CD4-positive, alpha-beta T cell (primary cell): Measurements from ENCODE around the gene CD4. TPM values are rescaled to one million over a fixed set of nuclear protein-coding genes. Genes with fewer than 3 reads are reported as not detected.

ENCODE experiments used
- ATAC-seq: fragments of 200-7000 bp; cut with Tn5 transposase; one replicate; pipeline ENCODE4 v1.10.0; 2022; ENCODE audit warnings: mild to moderate bottlenecking; ENCODE audit not compliant: poor library complexity
- CTCF ChIA-PET: fragments of 350-600 bp; sonication (Branson Sonifier 250); formaldehyde crosslinking; loops from one replicate; lab custom pipeline; 2021; ENCODE audit warnings: antibody characterized with exemption, inconsistent platforms; lab: Charles Lee
- POLR2A ChIA-PET: fragments of 350-600 bp; sonication (Branson Sonifier 250); formaldehyde crosslinking; loops from one replicate; lab custom pipeline; 2021; ENCODE audit warnings: antibody characterized with exemption, inconsistent platforms; lab: Charles Lee
- DNase-seq, 14 experiments: peaks; one replicate each; pipeline ENCODE4 v3.0.0-alpha.2; 2013 to 2020; ENCODE audit warnings: mixed read lengths in 2 of 14
- H3K27ac ChIP-seq, 2 donors: one replicate each; pipeline versions ENCODE4 v1.5.1 to v1.7.0; 2013; ENCODE audit warnings: low read length in 2 of 2, low read depth in 1 of 2, mild to moderate bottlenecking in 1 of 2
- H3K27me3 ChIP-seq, 2 experiments: 1 replicate in 1 of 2; 2 replicates in 1 of 2; pipeline versions ENCODE4 v1.6.1 to v1.7.0; 2013; ENCODE audit warnings: low read length in 2 of 2, control low read depth in 1 of 2, mild to moderate bottlenecking in 1 of 2, moderate library complexity in 1 of 2; ENCODE audit not compliant: insufficient read depth in 2 of 2, control insufficient read depth in 1 of 2
- H3K36me3 ChIP-seq: one replicate; pipeline ENCODE4 v1.6.1; 2013; ENCODE audit warnings: low read length, control low read depth; ENCODE audit not compliant: insufficient read depth
- H3K4me1 ChIP-seq: one replicate; pipeline ENCODE4 v1.6.1; 2013; ENCODE audit warnings: low read length, control low read depth; ENCODE audit not compliant: insufficient read depth
- H3K4me3 ChIP-seq: one replicate; pipeline ENCODE4 v1.5.1; 2013; ENCODE audit warnings: mild to moderate bottlenecking, low read length, moderate library complexity
- H3K9me3 ChIP-seq, 2 experiments: 1 replicate in 1 of 2; 2 replicates in 1 of 2; pipeline versions ENCODE4 v1.6.1 to v1.7.0; 2013; ENCODE audit warnings: low read length in 2 of 2, mild to moderate bottlenecking in 2 of 2, control low read depth in 1 of 2, moderate library complexity in 1 of 2; ENCODE audit not compliant: control insufficient read depth in 1 of 2, insufficient read depth in 1 of 2
- H3K27ac Mint-ChIP-seq: one replicate; pipeline ENCODE4 v1.8.0; 2020; ENCODE audit warnings: mixed read lengths
- H3K27me3 Mint-ChIP-seq: one replicate; pipeline ENCODE4 v1.8.0; 2021; ENCODE audit warnings: mixed read lengths
- H3K36me3 Mint-ChIP-seq: one replicate; pipeline ENCODE4 v1.8.0; 2021; ENCODE audit warnings: low read depth, mixed read lengths
- H3K4me1 Mint-ChIP-seq: one replicate; pipeline ENCODE4 v1.8.0; 2021; ENCODE audit warnings: low read depth, mixed read lengths
- H3K4me3 Mint-ChIP-seq: one replicate; pipeline ENCODE4 v1.8.0; 2020; ENCODE audit warnings: mild to moderate bottlenecking, mixed read lengths
- H3K9me3 Mint-ChIP-seq: one replicate; pipeline ENCODE4 v1.8.0; 2020; ENCODE audit warnings: mixed read lengths
- intact Hi-C, 2 experiments: fragments of 100-400 bp; cut with DNase I in 1 of 2; cut with micrococcal nuclease in 1 of 2; formaldehyde crosslinking; loops; one replicate each; pipeline versions ENCODE4 v1.15.1 to v1.9.0; 2023 to 2025; cut with DNase I, micrococcal nuclease
- total RNA-seq, 174 experiments: library from RNA in 2 of 174; stranded (reverse) in 2 of 174; gene quantifications; one replicate each; pipeline ENCODE4 v1.2.3 and lab custom pipeline; 2021 to 2026
- TF ChIP-seq, protein P1 (sequence below): fragments of 200-600 bp; IDR thresholded peaks from one replicate; pipeline ENCODE4 v1.8.0; 2022; ENCODE audit warnings: antibody characterized with exemption, mild to moderate bottlenecking

The CD4 gene
- total RNA-seq, 2 experiments from 2014 or later, result 134 to 136 TPM

GRCh38 chr12:6771091-6771495 is 18.2 kb upstream of the CD4 start:
- intact Hi-C loops, result no loop called here
- Mint-ChIP-seq H3K4me1 (peaks cover 64% of the 10 kb centered on the region), H3K27ac (no peak overlapping the region), H3K36me3 (no peaks in the 10 kb centered on the region), H3K27me3 (peaks cover 65% of the 10 kb centered on the region), H3K9me3 (no peaks in the 10 kb centered on the region), H3K4me3 (peak overlapping the region; percentile 17)
- TF ChIP-seq, protein P1, sequence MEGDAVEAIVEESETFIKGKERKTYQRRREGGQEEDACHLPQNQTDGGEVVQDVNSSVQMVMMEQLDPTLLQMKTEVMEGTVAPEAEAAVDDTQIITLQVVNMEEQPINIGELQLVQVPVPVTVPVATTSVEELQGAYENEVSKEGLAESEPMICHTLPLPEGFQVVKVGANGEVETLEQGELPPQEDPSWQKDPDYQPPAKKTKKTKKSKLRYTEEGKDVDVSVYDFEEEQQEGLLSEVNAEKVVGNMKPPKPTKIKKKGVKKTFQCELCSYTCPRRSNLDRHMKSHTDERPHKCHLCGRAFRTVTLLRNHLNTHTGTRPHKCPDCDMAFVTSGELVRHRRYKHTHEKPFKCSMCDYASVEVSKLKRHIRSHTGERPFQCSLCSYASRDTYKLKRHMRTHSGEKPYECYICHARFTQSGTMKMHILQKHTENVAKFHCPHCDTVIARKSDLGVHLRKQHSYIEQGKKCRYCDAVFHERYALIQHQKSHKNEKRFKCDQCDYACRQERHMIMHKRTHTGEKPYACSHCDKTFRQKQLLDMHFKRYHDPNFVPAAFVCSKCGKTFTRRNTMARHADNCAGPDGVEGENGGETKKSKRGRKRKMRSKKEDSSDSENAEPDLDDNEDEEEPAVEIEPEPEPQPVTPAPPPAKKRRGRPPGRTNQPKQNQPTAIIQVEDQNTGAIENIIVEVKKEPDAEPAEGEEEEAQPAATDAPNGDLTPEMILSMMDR, result no peak
- H3K4me3 ChIP-seq, result no peak overlapping the region
- H3K27me3 ChIP-seq, result peaks cover 17 to 34% of the 10 kb centered on the region in 2 experiments
- DNase-seq, result no peak
- no peak for ATAC-seq
- CTCF ChIA-PET, result no interaction called here
- no peak overlapping the region for H3K27ac ChIP-seq
- H3K36me3 ChIP-seq, result no peaks in the 10 kb centered on the region
- H3K9me3 ChIP-seq, result no peaks in the 10 kb centered on the region
- peaks cover 60% of the 10 kb centered on the region for H3K4me1 ChIP-seq
- POLR2A ChIA-PET, result interaction anchor here (1.1 to 1.9 kb wide), 4 partner anchors 9 to 18 kb away, joined by 3 to 9 read pairs (median 4); partner anchors contain the start of genes CD4 and MLF2

DNA sequence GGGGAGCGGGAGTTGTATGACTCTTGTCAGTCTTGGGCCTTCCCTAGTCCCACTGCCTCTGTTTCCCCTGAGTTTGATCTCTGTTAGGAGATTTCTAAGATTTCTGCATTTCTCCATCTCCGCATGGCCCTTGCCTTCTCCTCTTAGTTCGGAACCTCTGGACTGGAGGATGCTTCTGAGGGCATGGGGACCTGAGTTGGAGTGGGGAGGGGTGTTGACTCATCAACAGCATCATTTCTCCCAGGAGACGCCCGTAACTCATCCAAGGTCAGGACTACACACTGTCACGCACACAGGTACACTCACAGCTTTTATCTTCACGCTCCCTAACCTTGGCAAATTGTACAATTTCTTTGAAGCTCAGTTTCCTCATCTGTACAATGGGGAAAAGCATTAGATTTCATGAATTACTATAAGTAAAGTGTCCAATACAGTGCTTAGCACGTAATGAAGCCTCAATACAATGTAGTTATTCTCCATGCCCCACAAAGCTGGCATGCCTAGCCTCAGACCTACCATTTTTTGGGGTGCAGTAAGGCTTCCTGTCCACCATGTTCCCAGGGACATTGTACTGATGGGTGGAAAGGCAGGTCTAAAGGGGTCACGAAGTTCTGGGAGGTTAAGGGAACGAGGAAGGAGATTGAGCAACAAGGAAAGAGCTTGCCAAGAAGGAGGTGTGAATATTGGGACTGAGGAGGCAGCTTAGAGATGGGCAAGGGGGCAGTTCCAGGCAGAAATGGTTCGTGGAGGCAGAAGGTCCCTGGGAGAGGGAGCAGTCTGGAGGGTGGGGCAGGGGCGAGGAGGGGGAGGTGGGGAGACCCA is 17.6 kb upstream of the CD4 start:
- TF ChIP-seq, protein P1, result no peak
- Mint-ChIP-seq H3K4me3 (peak overlapping the region; percentile 87), H3K4me1 (peaks cover 64% of the 10 kb centered on the region), H3K36me3 (no peaks in the 10 kb centered on the region), H3K27me3 (peaks cover 69% of the 10 kb centered on the region), H3K27ac (peak overlapping the region; percentile 40), H3K9me3 (no peaks in the 10 kb centered on the region)
- intact Hi-C loops, result no loop called here
- no peak overlapping the region for H3K27ac ChIP-seq
- H3K36me3 ChIP-seq, result no peaks in the 10 kb centered on the region
- CTCF ChIA-PET, result no interaction called here
- H3K9me3 ChIP-seq, result no peaks in the 10 kb centered on the region
- ATAC-seq, result no peak
- peaks cover 17 to 33% of the 10 kb centered on the region in 2 experiments for H3K27me3 ChIP-seq
- POLR2A ChIA-PET, result interaction anchor here (1.4 to 4.0 kb wide), 3 partner anchors 9 to 20 kb away, joined by 4 to 15 read pairs (median 9); partner anchors contain the start of gene MLF2
- no peak for DNase-seq
- H3K4me1 ChIP-seq, result peaks cover 59% of the 10 kb centered on the region
- H3K4me3 ChIP-seq, result peak overlapping the region; percentile 46

DNA sequence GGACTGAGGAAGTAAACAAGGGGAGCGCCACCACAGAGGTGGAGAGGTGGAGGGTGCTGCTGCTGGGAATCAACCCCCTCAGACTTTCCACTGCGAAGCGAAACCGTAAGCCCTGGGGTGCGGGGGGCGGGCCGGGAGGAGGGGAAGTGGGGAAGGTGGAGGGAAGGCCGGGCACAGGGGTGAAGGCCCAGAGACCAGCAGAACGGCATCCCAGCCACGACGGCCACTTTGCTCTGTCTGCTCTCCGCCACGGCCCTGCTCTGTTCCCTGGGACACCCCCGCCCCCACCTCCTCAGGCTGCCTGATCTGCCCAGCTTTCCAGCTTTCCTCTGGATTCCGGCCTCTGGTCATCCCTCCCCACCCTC is 17.0 kb upstream of the CD4 start, which contains the start of gene LAG3:
Gene LAG3 (plus strand): TSS at position 190 of the 365 bp plus-strand sequence. CDS start 333 bp downstream, outside the sequence.
- Mint-ChIP-seq H3K27ac (peak within 1 kb of the TSS; percentile 40), H3K4me3 (peak within 1 kb of the TSS; percentile 87), H3K9me3 (no peaks in the 10 kb centered on the region), H3K4me1 (peaks cover 60% of the 10 kb centered on the region), H3K36me3 (no peaks in the 10 kb centered on the region), H3K27me3 (peaks cover 63% of the 10 kb centered on the region)
- H3K4me1 ChIP-seq, result peaks cover 55% of the 10 kb centered on the region
- H3K9me3 ChIP-seq, result no peaks in the 10 kb centered on the region
- ATAC-seq (peak; percentile 29), DNase-seq (peak in 4 of 14 experiments; percentile 27 to 71 (median 40))
- ChIA-PET CTCF (no interaction called here), POLR2A (interaction anchor here (0.8 to 4.0 kb wide), 4 partner anchors 8 to 48 kb away, joined by 3 to 15 read pairs (median 6); partner anchors contain the start of genes COPS7A and MLF2)
- TF ChIP-seq, protein P1, result no peak
- peak within 1 kb of the TSS; percentile 46 for H3K4me3 ChIP-seq
- peaks cover 17 to 33% of the 10 kb centered on the region in 2 experiments for H3K27me3 ChIP-seq
- H3K27ac ChIP-seq, result no peak within 1 kb of the TSS
- H3K36me3 ChIP-seq, result no peaks in the 10 kb centered on the region
- intact Hi-C loops, result no loop called here
